Parathyroid adenoma (tissue), 2 donors: Measurements from ENCODE around the gene GRK2.

ENCODE experiments used
- H2AFZ ChIP-seq: fragments of 300-600 bp; sonication (generic); one replicate; pipeline ENCODE4 v1.7.0; 2017; ENCODE audit warnings: antibody characterized with exemption, mild to moderate bottlenecking
- H3K27ac ChIP-seq: fragments of 300-600 bp; sonication (generic); one replicate; pipeline ENCODE4 v1.7.0; 2017
- H3K27me3 ChIP-seq: fragments of 300-600 bp; sonication (generic); one replicate; pipeline ENCODE4 v1.7.0; 2017; ENCODE audit warnings: low read length; ENCODE audit not compliant: control insufficient read depth, insufficient read depth
- H3K36me3 ChIP-seq: fragments of 300-600 bp; sonication (generic); one replicate; pipeline ENCODE4 v1.7.0; 2017; ENCODE audit warnings: low read length; ENCODE audit not compliant: control insufficient read depth, insufficient read depth
- H3K4me1 ChIP-seq: fragments of 300-600 bp; sonication (generic); one replicate; pipeline ENCODE4 v1.7.0; 2017; ENCODE audit warnings: control low read depth
- H3K4me2 ChIP-seq: fragments of 300-600 bp; sonication (generic); one replicate; pipeline ENCODE4 v1.7.0; 2017; ENCODE audit warnings: low read length
- H3K4me3 ChIP-seq: fragments of 300-600 bp; sonication (generic); one replicate; pipeline ENCODE4 v1.7.0; 2017; ENCODE audit warnings: low read depth, low read length
- H3K79me2 ChIP-seq: fragments of 300-600 bp; sonication (generic); one replicate; pipeline ENCODE4 v1.7.0; 2017; ENCODE audit warnings: control low read depth
- H3K9ac ChIP-seq: fragments of 300-600 bp; sonication (generic); one replicate; pipeline ENCODE4 v1.7.0; 2017; ENCODE audit warnings: mild to moderate bottlenecking
- H3K9me3 ChIP-seq: fragments of 300-600 bp; sonication (generic); one replicate; pipeline ENCODE4 v1.7.0; 2017; ENCODE audit warnings: low read length; ENCODE audit not compliant: control insufficient read depth
- TF ChIP-seq, protein P1 (sequence below): fragments of 300-600 bp; sonication (generic); IDR thresholded peaks from one replicate; pipeline ENCODE4 v1.7.0; 2017; ENCODE audit warnings: antibody characterized with exemption, mild to moderate bottlenecking
- donor health status: primary hyperparathyroidism.

GRK2 gene

DNA sequence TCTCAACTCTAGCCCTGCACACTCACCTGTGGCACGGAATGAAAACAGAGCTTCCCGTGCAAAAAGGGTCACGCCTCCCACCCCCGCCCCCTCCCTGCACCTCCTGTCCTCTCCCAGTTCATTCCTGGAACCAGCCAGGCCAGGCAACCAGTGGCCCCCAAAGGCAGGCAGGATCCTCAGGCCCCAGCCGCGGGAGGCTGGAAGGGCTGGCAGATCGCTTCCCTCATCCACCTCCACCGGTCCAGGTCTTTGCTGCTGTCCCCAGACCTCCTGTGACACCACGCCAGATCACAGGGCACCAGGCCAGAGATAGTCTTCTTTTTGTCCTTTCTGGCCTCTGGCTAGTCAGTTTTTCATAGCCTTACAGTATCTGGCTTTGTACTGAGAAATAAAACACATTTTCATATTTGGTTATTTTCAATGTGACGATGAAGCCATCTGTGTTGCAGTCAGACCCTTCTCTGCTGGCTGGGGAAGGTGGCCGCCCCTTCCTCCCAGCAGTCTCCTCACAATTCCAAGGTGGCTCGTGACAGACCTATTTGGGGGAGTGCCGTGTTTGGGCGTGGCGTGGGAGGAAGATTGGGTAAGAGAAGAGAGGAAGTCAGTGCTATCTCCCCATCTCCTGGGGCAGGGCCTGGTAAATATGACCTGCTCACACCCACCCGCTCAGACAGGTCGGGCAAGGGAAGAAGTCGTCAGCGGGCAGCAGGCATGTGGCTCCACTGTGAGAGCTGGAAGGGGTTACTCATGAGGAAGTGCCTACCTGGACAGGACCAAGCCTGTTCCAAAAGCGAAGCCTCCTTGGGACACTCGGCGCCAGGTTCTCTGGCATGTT lies 46.1 kb downstream of the GRK2 start:
- no peaks in the 10 kb centered on the region for H3K4me1 ChIP-seq
- peak overlapping the region; percentile 70 for H3K27ac ChIP-seq
- TF ChIP-seq, protein P1, sequence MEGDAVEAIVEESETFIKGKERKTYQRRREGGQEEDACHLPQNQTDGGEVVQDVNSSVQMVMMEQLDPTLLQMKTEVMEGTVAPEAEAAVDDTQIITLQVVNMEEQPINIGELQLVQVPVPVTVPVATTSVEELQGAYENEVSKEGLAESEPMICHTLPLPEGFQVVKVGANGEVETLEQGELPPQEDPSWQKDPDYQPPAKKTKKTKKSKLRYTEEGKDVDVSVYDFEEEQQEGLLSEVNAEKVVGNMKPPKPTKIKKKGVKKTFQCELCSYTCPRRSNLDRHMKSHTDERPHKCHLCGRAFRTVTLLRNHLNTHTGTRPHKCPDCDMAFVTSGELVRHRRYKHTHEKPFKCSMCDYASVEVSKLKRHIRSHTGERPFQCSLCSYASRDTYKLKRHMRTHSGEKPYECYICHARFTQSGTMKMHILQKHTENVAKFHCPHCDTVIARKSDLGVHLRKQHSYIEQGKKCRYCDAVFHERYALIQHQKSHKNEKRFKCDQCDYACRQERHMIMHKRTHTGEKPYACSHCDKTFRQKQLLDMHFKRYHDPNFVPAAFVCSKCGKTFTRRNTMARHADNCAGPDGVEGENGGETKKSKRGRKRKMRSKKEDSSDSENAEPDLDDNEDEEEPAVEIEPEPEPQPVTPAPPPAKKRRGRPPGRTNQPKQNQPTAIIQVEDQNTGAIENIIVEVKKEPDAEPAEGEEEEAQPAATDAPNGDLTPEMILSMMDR: no peak

GRCh38 chr11:67313125-67313890 lies 47.0 kb downstream of the GRK2 start:
- TF ChIP-seq, protein P1: no peak
- Histone ChIP-seq H3K4me3 (no peak overlapping the region), H3K4me2 (no peak overlapping the region), H3K27ac (peak overlapping the region; percentile 70), H3K27me3 (no peaks in the 10 kb centered on the region), H3K4me1 (no peaks in the 10 kb centered on the region), H3K79me2 (peaks cover 5% of the 10 kb centered on the region), H2AFZ (no peak overlapping the region), H3K36me3 (no peaks in the 10 kb centered on the region), H3K9me3 (no peaks in the 10 kb centered on the region), H3K9ac (no peak overlapping the region)

More for the DNA sequence above, 46.1 kb downstream of the GRK2 start:
- H2AFZ ChIP-seq: peak overlapping the region; percentile 12
- H3K4me2 ChIP-seq: no peak overlapping the region
- H3K79me2 ChIP-seq: no peaks in the 10 kb centered on the region
- H3K36me3 ChIP-seq: no peaks in the 10 kb centered on the region
- no peak overlapping the region for H3K9ac ChIP-seq
- no peak overlapping the region for H3K4me3 ChIP-seq
- no peaks in the 10 kb centered on the region for H3K27me3 ChIP-seq
- no peaks in the 10 kb centered on the region for H3K9me3 ChIP-seq

DNA sequence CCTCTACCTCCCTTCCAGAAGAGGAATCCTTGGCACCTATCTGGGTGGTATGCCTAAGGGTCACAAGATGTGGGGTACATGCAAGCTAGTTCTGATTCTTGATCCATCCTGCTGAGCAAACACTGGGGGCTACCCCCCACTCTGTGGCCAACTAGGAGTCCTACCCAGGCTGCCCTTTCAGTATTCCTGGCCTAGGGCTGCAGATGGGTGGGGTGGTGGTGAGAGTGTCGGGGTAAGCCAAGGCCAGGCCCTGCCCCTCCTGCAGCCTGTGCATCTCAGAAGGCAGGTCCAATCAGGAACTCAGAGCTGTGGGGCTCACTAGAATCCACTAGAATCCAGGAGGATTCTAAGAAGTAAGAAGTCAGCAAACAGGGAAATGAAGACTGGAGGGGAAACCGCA lies 47.9 kb downstream of the GRK2 start:
- Histone ChIP-seq H3K27ac (no peak overlapping the region), H3K9ac (no peak overlapping the region)
- TF ChIP-seq, protein P1: no peak

GRCh38 chr11:67315325-67315909 lies 49.1 kb downstream of the GRK2 start:
- H3K36me3 ChIP-seq: no peaks in the 10 kb centered on the region
- H3K79me2 ChIP-seq: peaks cover 14% of the 10 kb centered on the region
- TF ChIP-seq, protein P1: no peak
- peaks cover 4% of the 10 kb centered on the region for H3K4me1 ChIP-seq
- no peak overlapping the region for H3K27ac ChIP-seq
- H3K4me3 ChIP-seq: no peak overlapping the region
- H3K9me3 ChIP-seq: no peaks in the 10 kb centered on the region
- H2AFZ ChIP-seq: no peak overlapping the region
- no peak overlapping the region for H3K4me2 ChIP-seq
- H3K9ac ChIP-seq: no peak overlapping the region
- no peaks in the 10 kb centered on the region for H3K27me3 ChIP-seq

More for the DNA sequence above, 47.9 kb downstream of the GRK2 start:
- H3K4me1 ChIP-seq: peaks cover 3% of the 10 kb centered on the region
- no peaks in the 10 kb centered on the region for H3K36me3 ChIP-seq
- peaks cover 14% of the 10 kb centered on the region for H3K79me2 ChIP-seq
- no peak overlapping the region for H3K4me3 ChIP-seq
- H3K9me3 ChIP-seq: no peaks in the 10 kb centered on the region
- no peak overlapping the region for H2AFZ ChIP-seq
- no peaks in the 10 kb centered on the region for H3K27me3 ChIP-seq
- H3K4me2 ChIP-seq: no peak overlapping the region
